HG02759 (cell line): ENCODE measurements around the gene SUCLG1.
"Not testable (repeated sequence)": the region's sequence is repeated elsewhere in the genome, so short reads cannot be mapped to it uniquely, and the experiment has no call there.

ENCODE experiments used
- ATAC-seq: cut with Tn5 transposase; IDR thresholded peaks from one replicate; pipeline ENCODE4 v1.9.1; 2021; ENCODE audit warnings: mild to moderate bottlenecking, moderate library complexity; ENCODE audit not compliant: unreplicated experiment

SUCLG1 gene

GRCh38 chr2:84424152-84424551 lies 34.9 kb downstream of the SUCLG1 start:
- ATAC-seq: no peak

GRCh38 chr2:84421791-84422190 lies 37.3 kb downstream of the SUCLG1 start:
- no peak for ATAC-seq

- no peak for ATAC-seq
Measured at GRCh38 chr2:84421197-84421596, 37.9 kb downstream of the SUCLG1 start.

GRCh38 chr2:84417453-84418145 lies 41.5 kb downstream of the SUCLG1 start:
- ATAC-seq: no peak

GRCh38 chr2:84409531-84409930 lies 49.5 kb downstream of the SUCLG1 start:
- ATAC-seq: no peak

GRCh38 chr2:84402111-84402510 lies 57.0 kb downstream of the SUCLG1 start:
- ATAC-seq: not testable (repeated sequence)

GRCh38 chr2:84399839-84400238 lies 59.2 kb downstream of the SUCLG1 start:
- not testable (repeated sequence) for ATAC-seq

GRCh38 chr2:84395820-84396219 lies 63.3 kb downstream of the SUCLG1 start:
- no peak for ATAC-seq

- ATAC-seq: no peak
Measured at GRCh38 chr2:84394628-84395027, 64.5 kb downstream of the SUCLG1 start.

- no peak for ATAC-seq
Measured at GRCh38 chr2:84393829-84394228, 65.3 kb downstream of the SUCLG1 start.

- no peak for ATAC-seq
Measured at GRCh38 chr2:84389794-84390193, 69.3 kb downstream of the SUCLG1 start.

- no peak for ATAC-seq
Measured at GRCh38 chr2:84388921-84389490, 70.1 kb downstream of the SUCLG1 start.

GRCh38 chr2:84388133-84388532 lies 70.9 kb downstream of the SUCLG1 start:
- ATAC-seq: no peak

GRCh38 chr2:84386336-84387040 lies 72.6 kb downstream of the SUCLG1 start:
- ATAC-seq: no peak

- no peak for ATAC-seq
Measured at GRCh38 chr2:84383271-84383670, 75.8 kb downstream of the SUCLG1 start.

- ATAC-seq: no peak
Measured at GRCh38 chr2:84380875-84381274, 78.2 kb downstream of the SUCLG1 start.

- ATAC-seq: no peak
Measured at GRCh38 chr2:84378960-84379359, 80.1 kb downstream of the SUCLG1 start.

- no peak for ATAC-seq
Measured at GRCh38 chr2:84375020-84375419, 84.1 kb downstream of the SUCLG1 start.

- ATAC-seq: no peak
Measured at GRCh38 chr2:84373866-84374265, 85.2 kb downstream of the SUCLG1 start.
